HG02571 (cell line): ENCODE measurements around the gene AGAP3.

Experiments
- ATAC-seq: cut with Tn5 transposase; IDR thresholded peaks from one replicate; pipeline ENCODE4 v1.9.1; 2021; ENCODE audit warnings: mild to moderate bottlenecking, moderate library complexity; ENCODE audit not compliant: unreplicated experiment

Gene AGAP3

GRCh38 chr7:151179287-151179860, 93.1 kb downstream of the AGAP3 start:
- ATAC-seq = no peak

GRCh38 chr7:151179946-151180345, 93.7 kb downstream of the AGAP3 start:
- no peak for ATAC-seq

- no peak for ATAC-seq
Observed at GRCh38 chr7:151181011-151181431, 94.7 kb downstream of the AGAP3 start.

GRCh38 chr7:151185762-151186639, 99.7 kb downstream of the AGAP3 start:
- no peak for ATAC-seq

GRCh38 chr7:151186640-151187408, 100.5 kb downstream of the AGAP3 start, which contains the start of gene ASB10:
Gene ASB10, minus strand, starts transcription at chr7:151187250. Its CDS starts 120 bp downstream, at chr7:151187130.
- no peak for ATAC-seq

GRCh38 chr7:151187409-151188251, 101.4 kb downstream of the AGAP3 start:
- ATAC-seq = no peak

- ATAC-seq = no peak
Observed at GRCh38 chr7:151188252-151188542, 101.9 kb downstream of the AGAP3 start.

GRCh38 chr7:151189038-151189437, 102.8 kb downstream of the AGAP3 start:
- ATAC-seq = no peak

- no peak for ATAC-seq
Observed at GRCh38 chr7:151191544-151191943, 105.3 kb downstream of the AGAP3 start.

GRCh38 chr7:151192002-151192539, 105.8 kb downstream of the AGAP3 start:
- no peak for ATAC-seq

- ATAC-seq = no peak
Observed at GRCh38 chr7:151193203-151193978, 107.1 kb downstream of the AGAP3 start.
